ENCODE results near the gene AADAC.
"Not testable (repeated sequence)": the region's sequence is repeated elsewhere in the genome, so short reads cannot be mapped to it uniquely, and the experiment has no call there.

AADAC gene

GRCh38 chr3:151863611-151864010 is 49.7 kb downstream of the AADAC start:
- DNase-seq (no peak), ATAC-seq (no peak)
- no peak overlapping the region for H3K27ac Mint-ChIP-seq

DNA sequence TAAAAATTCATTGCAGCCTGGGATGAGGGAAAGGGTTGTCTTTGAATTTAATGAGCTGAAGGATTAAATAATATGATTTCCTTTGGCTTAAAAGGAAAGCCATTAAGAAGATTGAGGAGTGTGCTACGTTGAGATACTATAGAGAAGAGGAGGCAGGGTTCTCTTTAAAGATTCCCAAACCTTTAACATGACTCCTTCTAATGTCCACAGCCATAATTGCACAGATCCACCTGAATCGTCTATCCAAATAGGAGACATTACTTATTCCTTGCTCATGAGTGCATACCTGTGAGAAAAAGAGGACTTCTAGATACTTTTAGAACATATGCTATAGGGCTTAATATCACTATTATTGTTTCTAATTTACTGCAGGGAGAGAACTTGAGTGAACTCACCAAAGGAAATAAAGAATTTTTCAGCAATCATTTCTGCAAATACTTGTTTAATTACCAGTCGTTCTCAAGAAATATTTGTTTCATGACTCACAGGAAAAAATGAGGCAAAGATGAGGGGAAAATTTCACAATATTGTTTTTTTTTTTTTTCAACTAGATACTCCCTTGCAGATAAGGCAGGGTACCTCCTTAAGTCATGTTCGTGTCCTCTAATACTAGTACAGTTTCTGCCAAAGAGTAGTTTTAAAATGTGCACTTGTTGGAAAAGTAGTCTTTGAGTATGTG is 50.6 kb downstream of the AADAC start:
- no peak overlapping the region for H3K4me3 Mint-ChIP-seq
- no peaks in the 10 kb centered on the region for H3K4me1 Mint-ChIP-seq
- H3K9me3 Mint-ChIP-seq: no peaks in the 10 kb centered on the region
- no peaks in the 10 kb centered on the region for H3K27me3 Mint-ChIP-seq
- no peak overlapping the region for H3K27ac Mint-ChIP-seq
- no peak for ATAC-seq
- DNase-seq: no peak

More at GRCh38 chr3:151863611-151864010, 49.7 kb downstream of the AADAC start:
- H3K9me3 Mint-ChIP-seq: no peaks in the 10 kb centered on the region
- no peaks in the 10 kb centered on the region for H3K4me1 Mint-ChIP-seq
- no peaks in the 10 kb centered on the region for H3K27me3 Mint-ChIP-seq
- H3K4me3 Mint-ChIP-seq: no peak overlapping the region

DNA sequence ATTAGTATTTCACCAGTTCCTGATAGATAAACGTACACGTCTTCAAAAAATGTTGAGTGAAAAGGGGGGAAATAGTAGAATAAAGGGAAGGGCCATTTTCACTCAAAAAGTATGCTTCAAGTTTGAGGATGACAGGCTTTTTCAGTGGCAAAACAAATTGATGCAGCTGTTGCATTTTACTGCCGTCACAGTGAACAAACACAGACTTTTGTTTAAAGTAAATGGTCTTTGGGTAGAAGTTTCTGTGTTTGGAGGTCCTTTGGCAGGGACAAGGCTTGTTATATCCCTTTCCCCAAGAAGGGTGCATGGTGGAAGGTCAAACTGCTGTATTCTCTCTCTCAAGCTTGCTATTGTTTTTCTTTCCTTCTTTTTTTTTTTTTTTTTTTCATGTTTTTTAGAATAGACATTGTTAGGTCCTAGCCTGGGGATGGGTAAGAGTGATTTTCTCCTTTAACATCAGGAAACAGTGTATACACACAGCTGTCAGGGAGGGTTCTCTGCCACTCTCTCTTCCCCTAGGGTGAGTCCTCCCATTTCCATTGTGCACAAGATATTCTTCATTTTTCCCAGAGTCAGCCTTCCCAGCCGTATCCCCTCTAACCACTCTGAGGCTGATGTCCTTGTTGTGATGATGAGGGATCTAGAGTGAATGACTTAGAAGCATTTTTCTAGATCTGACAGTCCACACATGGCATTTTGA is 52.9 kb downstream of the AADAC start:
- H3K9me3 Mint-ChIP-seq: no peaks in the 10 kb centered on the region
- H3K4me3 Mint-ChIP-seq: no peak overlapping the region
- H3K27ac Mint-ChIP-seq: no peak overlapping the region
- ATAC-seq (no peak), DNase-seq (no peak)
- H3K4me1 Mint-ChIP-seq: peaks cover 6% of the 10 kb centered on the region
- H3K27me3 Mint-ChIP-seq: no peaks in the 10 kb centered on the region

DNA sequence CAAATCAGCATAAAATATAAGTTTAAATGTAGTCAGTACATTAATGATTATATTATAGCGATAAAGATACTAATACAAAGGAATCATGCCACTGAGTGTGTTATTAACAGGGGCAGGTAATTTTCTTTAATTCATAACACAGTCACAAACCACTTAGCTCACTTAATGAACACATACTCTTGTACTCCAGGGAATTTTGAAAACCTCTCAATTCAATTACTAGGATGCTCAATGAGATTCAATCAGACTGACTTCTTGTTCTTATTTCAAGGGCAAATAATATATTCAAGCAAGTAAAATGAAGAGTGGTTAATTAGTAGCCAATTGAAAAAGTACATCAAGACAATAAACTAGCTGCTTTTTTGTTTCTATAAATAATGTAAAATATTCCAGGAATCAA is 53.8 kb downstream of the AADAC start:
- Mint-ChIP-seq H3K27me3 (no peaks in the 10 kb centered on the region), H3K27ac (no peak overlapping the region), H3K4me1 (peaks cover 8% of the 10 kb centered on the region), H3K4me3 (no peak overlapping the region), H3K9me3 (no peaks in the 10 kb centered on the region)
- ATAC-seq (no peak), DNase-seq (no peak)

DNA sequence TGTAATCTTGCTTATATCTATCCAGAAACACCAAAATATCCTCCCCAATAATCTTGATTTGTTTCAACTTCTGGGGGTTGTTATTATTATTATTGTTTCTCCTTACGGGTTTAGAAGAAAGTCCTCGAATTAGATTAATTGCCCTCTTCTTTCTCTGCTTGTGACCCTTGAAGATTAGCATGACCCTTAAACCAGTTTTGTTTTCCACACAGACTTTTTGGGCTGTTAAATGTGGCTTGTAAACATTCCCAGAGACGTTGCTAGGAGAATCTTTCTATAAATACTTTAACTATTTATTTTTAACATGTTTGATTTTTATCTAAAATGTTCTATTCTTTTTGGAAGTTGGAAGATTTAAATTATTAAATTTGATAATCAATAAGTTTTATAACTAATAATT is 55.3 kb downstream of the AADAC start:
- ATAC-seq (no peak), DNase-seq (no peak)
- H3K4me3 Mint-ChIP-seq: no peak overlapping the region
- peaks cover 8% of the 10 kb centered on the region for H3K4me1 Mint-ChIP-seq
- H3K9me3 Mint-ChIP-seq: no peaks in the 10 kb centered on the region
- no peak overlapping the region for H3K27ac Mint-ChIP-seq
- no peaks in the 10 kb centered on the region for H3K27me3 Mint-ChIP-seq

DNA sequence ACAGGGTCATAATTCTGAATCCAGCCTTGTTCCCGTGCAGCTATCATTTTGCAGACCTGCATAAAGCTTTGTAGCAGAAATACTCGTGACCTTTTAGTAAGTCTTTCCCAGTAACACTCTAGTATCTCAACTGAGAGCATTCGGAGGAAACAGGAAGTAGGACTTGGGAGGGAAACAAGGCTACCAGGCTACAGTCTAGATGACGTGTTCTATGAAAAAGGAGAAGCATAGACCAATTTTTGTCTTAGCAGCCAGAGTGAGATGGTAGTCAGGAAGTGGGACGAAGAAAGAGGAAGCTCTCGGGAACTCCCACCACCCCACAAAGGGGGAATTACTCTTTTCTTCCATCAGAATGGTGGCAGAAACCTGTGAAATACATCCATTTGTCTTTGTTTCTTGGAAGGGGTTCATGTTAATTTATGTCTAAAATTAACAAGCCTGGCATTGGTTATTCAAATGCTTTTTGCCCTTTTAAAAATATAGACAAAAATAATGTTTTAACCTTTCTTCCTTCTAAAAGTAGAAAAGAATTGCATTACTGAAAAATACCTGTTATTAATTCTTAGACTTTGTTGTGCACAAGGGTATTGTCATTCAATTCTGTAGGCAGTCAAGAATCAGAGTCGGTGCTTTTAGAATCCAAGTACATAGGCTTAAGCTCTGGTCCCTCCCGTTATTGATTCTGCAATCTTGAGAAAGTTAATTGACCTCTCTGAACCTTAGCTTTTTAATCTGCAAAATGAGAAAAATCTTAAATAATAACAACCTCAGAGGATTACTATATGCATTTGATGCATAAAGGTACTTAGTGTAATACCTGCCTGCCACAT is 57.9 kb downstream of the AADAC start:
- Mint-ChIP-seq H3K27ac (peak overlapping the region in 1 of 2 donors; percentile 37), H3K4me1 (peaks cover 15% of the 10 kb centered on the region), H3K27me3 (peaks cover 7% of the 10 kb centered on the region), H3K4me3 (peak overlapping the region in 1 of 2 donors; percentile 26), H3K9me3 (no peaks in the 10 kb centered on the region)
- ATAC-seq: peak; percentile 43
- DNase-seq: no peak

DNA sequence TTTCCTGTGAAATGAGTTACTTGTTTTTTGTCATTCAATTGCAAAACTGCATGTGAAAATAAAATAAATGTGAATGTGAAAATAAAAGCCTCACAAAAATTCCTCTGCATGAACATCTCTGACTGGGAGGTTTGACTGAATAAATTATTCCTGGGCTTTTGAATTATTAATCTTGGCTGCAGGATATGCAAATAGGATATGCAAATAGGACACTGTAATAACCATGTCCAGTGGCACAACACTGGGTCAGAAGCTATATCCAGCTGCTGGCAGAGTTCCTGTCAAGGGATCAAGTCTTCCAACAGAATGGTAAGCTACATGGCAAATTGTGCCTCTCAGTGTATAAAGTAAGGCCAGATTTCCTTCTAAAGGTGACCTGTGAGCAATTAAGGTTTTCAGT is 59.5 kb downstream of the AADAC start, which contains the start of gene SUCNR1:
TSS of gene SUCNR1 (plus strand) at position 246 of the 400 bp plus-strand sequence. CDS start 6,250 bp downstream, outside the sequence.
- Mint-ChIP-seq H3K4me3 (no peak within 1 kb of the TSS), H3K27me3 (peaks cover 7% of the 10 kb centered on the region)

DNA sequence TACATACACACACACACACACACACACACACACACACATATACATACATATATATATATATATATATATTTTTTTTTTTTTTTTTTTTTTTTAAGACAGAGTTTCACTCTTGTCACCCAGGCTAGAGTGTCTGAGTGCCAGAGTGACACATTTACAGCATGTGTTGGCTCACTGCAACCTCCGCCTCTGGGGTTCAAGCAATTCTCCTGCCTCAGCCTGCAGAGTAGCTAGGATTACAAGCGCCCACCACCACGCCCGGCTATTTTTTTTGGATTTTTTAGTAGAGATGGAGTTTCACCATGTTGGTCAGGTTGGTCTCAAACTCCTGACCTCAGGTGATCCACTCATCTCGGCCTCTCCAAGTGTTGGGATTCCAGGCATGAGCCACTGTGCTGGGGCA is 60.2 kb downstream of the AADAC start:
- ATAC-seq, H3K27ac Mint-ChIP-seq, H3K4me3 Mint-ChIP-seq, H3K9me3 Mint-ChIP-seq, H3K27me3 Mint-ChIP-seq, DNase-seq: not testable (repeated sequence)
- H3K4me1 Mint-ChIP-seq: peaks cover 15% of the 10 kb centered on the region

More for the DNA sequence above, 59.5 kb downstream of the AADAC start, which contains the start of gene SUCNR1:
- DNase-seq (no peak), ATAC-seq (no peak)
- Mint-ChIP-seq H3K27ac (no peak within 1 kb of the TSS), H3K4me1 (peaks cover 15% of the 10 kb centered on the region), H3K9me3 (no peaks in the 10 kb centered on the region)

DNA sequence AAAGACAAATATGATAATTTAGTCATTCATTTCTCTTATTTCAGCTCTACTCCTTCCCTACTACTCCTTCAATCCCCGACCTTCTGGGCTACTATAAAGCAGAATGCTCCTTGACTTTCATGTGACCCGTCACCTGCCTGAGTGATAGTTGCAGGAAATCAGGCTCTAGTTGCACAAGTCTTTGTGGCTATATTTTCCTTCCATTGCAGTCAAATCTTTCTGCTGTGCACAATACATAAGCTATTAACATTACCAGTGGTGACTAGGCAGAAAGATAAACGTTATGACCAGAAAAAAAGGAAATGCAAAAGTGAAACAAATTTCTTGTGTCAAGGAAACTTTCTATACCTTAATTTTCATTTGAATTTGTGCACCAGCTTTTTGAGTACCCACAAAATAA is 61.8 kb downstream of the AADAC start:
- peak; percentile 39 for ATAC-seq
- Mint-ChIP-seq H3K27me3 (peaks cover 7% of the 10 kb centered on the region), H3K4me3 (peak overlapping the region; percentile 8 to 12), H3K27ac (no peak overlapping the region), H3K4me1 (peaks cover 27% of the 10 kb centered on the region), H3K9me3 (no peaks in the 10 kb centered on the region)
- no peak for DNase-seq

DNA sequence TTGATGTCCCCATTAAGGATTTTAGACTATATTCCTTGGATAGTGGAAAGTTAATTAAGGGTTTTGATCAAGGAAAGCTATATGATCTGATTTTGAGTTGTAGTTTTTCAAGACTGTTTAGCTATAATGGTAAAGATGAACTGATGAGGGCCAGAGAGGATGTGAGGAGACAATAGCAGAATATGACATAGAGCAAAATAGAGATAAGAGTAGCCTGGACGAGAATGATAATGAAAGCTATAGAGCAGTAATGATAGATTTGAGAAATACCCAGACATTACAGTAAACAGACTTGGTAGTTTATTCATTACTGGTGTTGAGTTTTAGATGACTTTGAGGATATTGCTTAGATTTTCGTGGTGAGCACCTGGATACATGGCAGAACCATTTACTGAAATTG is 63.4 kb downstream of the AADAC start:
- H3K27me3 Mint-ChIP-seq: peaks cover 7% of the 10 kb centered on the region
- no peak overlapping the region for H3K27ac Mint-ChIP-seq
- DNase-seq: no peak
- H3K4me1 Mint-ChIP-seq: peaks cover 19% of the 10 kb centered on the region
- H3K4me3 Mint-ChIP-seq: no peak overlapping the region
- no peak for ATAC-seq
- no peaks in the 10 kb centered on the region for H3K9me3 Mint-ChIP-seq

All from stimulated activated naive CD8-positive, alpha-beta T cell treated with anti-CD3 and anti-CD28 coated beads, Interleukin-15, amount 100 ng/mL, for 72 hours (primary cell).